Measurements from ENCODE around the gene XRRA1. TPM values are rescaled to one million over a fixed set of nuclear protein-coding genes. Genes with fewer than 3 reads are reported as not detected.

Gene XRRA1
- total RNA-seq, 1 experiment from 2014 or later, result 17.3 TPM

- TF ChIP-seq CBX3 (IDR thresholded peaks at IDR 0.05; ENCODE audit: low read depth) (no peak), FOSL1 (IDR thresholded peaks at IDR 0.05; ENCODE audit: low read depth) (no peak), ATF3 (IDR thresholded peaks at IDR 0.05) (no peak), SIN3A (IDR thresholded peaks at IDR 0.05; ENCODE audit: low read depth) (no peak), RAD21 (IDR thresholded peaks at IDR 0.05; ENCODE audit: low read depth) (no peak), CTCF (IDR thresholded peaks at IDR 0.05 in 2 of 3, conservative IDR thresholded peaks at IDR 0.05 in 1 of 3; ENCODE audit: borderline replicate concordance in 1 of 3, insufficient read depth in 1 of 3, low read depth in 2 of 3, low read length in 2 of 3) (no peak), SP1 (IDR thresholded peaks at IDR 0.05; ENCODE audit: low read depth) (no peak), ZBTB33 (IDR thresholded peaks at IDR 0.05; ENCODE audit: extremely low read depth, insufficient replicate concordance, low read length) (no peak), MAX (IDR thresholded peaks at IDR 0.05) (no peak)
- H3K27ac ChIP-seq (ENCODE audit: low read depth, low read length), result no peak overlapping the region
- RAD21 ChIA-PET (ENCODE audit: low non-redundant PET in 1 of 2, low total read pairs in 2 of 2, uncharacterized antibody in 2 of 2, unreplicated experiment in 2 of 2), result no interaction called here
- H2AFZ ChIP-seq (ENCODE audit: low read depth, low read length, poor library complexity, severe bottlenecking), result no peak overlapping the region
- H3K4me1 ChIP-seq (ENCODE audit: control insufficient read depth in 1 of 2, insufficient read depth in 2 of 2, low read length in 2 of 2), result no peaks in the 10 kb centered on the region
- BruUV-seq (replicated peaks), result no TSS peak
- H3K27me3 ChIP-seq (ENCODE audit: insufficient read depth, low read length), result no peaks in the 10 kb centered on the region
- CTCF ChIA-PET, result no interaction called here
- H3K9ac ChIP-seq (ENCODE audit: low read length), result no peak overlapping the region
- no peaks in the 10 kb centered on the region for H3K9me2 ChIP-seq (ENCODE audit: insufficient read depth)
- peaks cover 11 to 12% of the 10 kb centered on the region in 2 experiments for H3K36me3 ChIP-seq (ENCODE audit: control insufficient read depth in 1 of 2, insufficient read depth in 2 of 2, low read length in 2 of 2)
- H4K20me1 ChIP-seq (ENCODE audit: insufficient read depth), result no peaks in the 10 kb centered on the region
- intact Hi-C loops (cut with micrococcal nuclease), result no loop called here
- H3K4me2 ChIP-seq (ENCODE audit: low read length), result no peak overlapping the region
- DNase-seq (ENCODE audit: low read depth, low spot score), result no peak
- POLR2A ChIA-PET, result no interaction called here
- H3K4me3 ChIP-seq (replicated peaks in 1 of 2; ENCODE audit: low read depth in 1 of 2, low read length in 2 of 2), result no peak overlapping the region
- H3K79me2 ChIP-seq (ENCODE audit: insufficient read depth, low read length), result no peaks in the 10 kb centered on the region
- ATAC-seq, result peak; percentile 54
- no peaks in the 10 kb centered on the region for H3K9me3 ChIP-seq (ENCODE audit: control insufficient read depth in 1 of 2, insufficient read depth in 1 of 2, low read depth in 1 of 2, low read length in 2 of 2)
These were observed 105.9 kb downstream of the XRRA1 start for GRCh38 chr11:74842967-74843366.
